ENCODE measurements around the gene ZNF286A. TPM values are rescaled to one million over a fixed set of nuclear protein-coding genes. Genes with fewer than 3 reads are reported as not detected.
"Not testable (repeated sequence)": the region's sequence is repeated elsewhere in the genome, so short reads cannot be mapped to it uniquely, and the experiment has no call there.

Gene ZNF286A
- total and polyA plus RNA-seq, 10 of the 15 experiments (the other 5 are each of a cell fraction or from before 2014, with no cell fraction given) = 8.1 to 31.2 (median 18.2) TPM

GRCh38 chr17:15733174-15733789 lies 33.7 kb downstream of the ZNF286A start:
- H3K9ac ChIP-seq (ENCODE audit: control insufficient read depth, insufficient read depth, low read length); intact Hi-C loops (cut with micrococcal nuclease; ENCODE audit: unreplicated experiment); FAIRE-seq; H2AFZ ChIP-seq (ENCODE audit: control insufficient read depth, low read depth, low read length); H3K4me2 ChIP-seq (ENCODE audit: control insufficient read depth, insufficient read depth); POLR2A ChIA-PET; H4K20me1 ChIP-seq (ENCODE audit: control insufficient read depth, insufficient read depth); in situ Hi-C loops (cut with MboI); H3K36me3 ChIP-seq (ENCODE audit: control insufficient read depth in 2 of 2, insufficient read depth in 2 of 2, low read length in 1 of 2); DNase-seq (ENCODE audit: low read depth, low spot score); ATAC-seq; SMC1A ChIA-PET (ENCODE audit: uncharacterized antibody, unreplicated experiment); H3K79me2 ChIP-seq (ENCODE audit: control insufficient read depth, insufficient read depth, low read length); BruUV-seq (replicated peaks); H3K4me3 ChIP-seq; H3K9me3 ChIP-seq (replicated peaks; ENCODE audit: control insufficient read depth, insufficient read depth, low read length); RAD21 ChIA-PET (ENCODE audit: unreplicated experiment); H3K27ac ChIP-seq (ENCODE audit: control insufficient read depth, insufficient read depth); H3K4me1 ChIP-seq (ENCODE audit: control insufficient read depth, insufficient read depth, low read length); CTCF ChIA-PET; H3K27me3 ChIP-seq (replicated peaks in 1 of 2; ENCODE audit: control insufficient read depth in 2 of 2, insufficient read depth in 2 of 2, low read length in 1 of 2): not testable (repeated sequence)
- 9% methylated on average over 6 of the region's 10 CpGs for WGBS (ENCODE audit: insufficient coverage, insufficient replicate concordance, low lambda C conversion rate, missing lambda C conversion rate)

GRCh38 chr17:15736578-15736977 lies 37.0 kb downstream of the ZNF286A start:
- intact Hi-C loops (cut with micrococcal nuclease; ENCODE audit: unreplicated experiment); H3K4me1 ChIP-seq (ENCODE audit: control insufficient read depth, insufficient read depth, low read length); H3K27me3 ChIP-seq (replicated peaks in 1 of 2; ENCODE audit: control insufficient read depth in 2 of 2, insufficient read depth in 2 of 2, low read length in 1 of 2); H3K79me2 ChIP-seq (ENCODE audit: control insufficient read depth, insufficient read depth, low read length); ATAC-seq; H3K4me2 ChIP-seq (ENCODE audit: control insufficient read depth, insufficient read depth); H3K4me3 ChIP-seq; SMC1A ChIA-PET (ENCODE audit: uncharacterized antibody, unreplicated experiment); POLR2A ChIA-PET; DNase-seq (ENCODE audit: low read depth, low spot score); H2AFZ ChIP-seq (ENCODE audit: control insufficient read depth, low read depth, low read length); BruUV-seq (replicated peaks); FAIRE-seq; H3K9me3 ChIP-seq (replicated peaks; ENCODE audit: control insufficient read depth, insufficient read depth, low read length); H4K20me1 ChIP-seq (ENCODE audit: control insufficient read depth, insufficient read depth); H3K9ac ChIP-seq (ENCODE audit: control insufficient read depth, insufficient read depth, low read length); RAD21 ChIA-PET (ENCODE audit: unreplicated experiment); CTCF ChIA-PET; H3K36me3 ChIP-seq (ENCODE audit: control insufficient read depth in 2 of 2, insufficient read depth in 2 of 2, low read length in 1 of 2); H3K27ac ChIP-seq (ENCODE audit: control insufficient read depth, insufficient read depth); in situ Hi-C loops (cut with MboI): not testable (repeated sequence)
- 15% methylated on average over 4 of the region's 5 CpGs for WGBS (ENCODE audit: insufficient coverage, insufficient replicate concordance, low lambda C conversion rate, missing lambda C conversion rate)

Data from GM12878 (cell line).